ENCODE data around the gene DNAH6.
"Not testable (repeated sequence)": the region's sequence is repeated elsewhere in the genome, so short reads cannot be mapped to it uniquely, and the experiment has no call there.

DNAH6 gene

GRCh38 chr2:84865181-84865783, 349.0 kb downstream of the DNAH6 start:
- TF ChIP-seq CTCF (IDR thresholded peaks at IDR 0.05; ENCODE audit: extremely low read depth, missing control alignments), result peak; percentile 26
- DNase-seq (ENCODE audit: low spot score), result peak; percentile 53

DNA sequence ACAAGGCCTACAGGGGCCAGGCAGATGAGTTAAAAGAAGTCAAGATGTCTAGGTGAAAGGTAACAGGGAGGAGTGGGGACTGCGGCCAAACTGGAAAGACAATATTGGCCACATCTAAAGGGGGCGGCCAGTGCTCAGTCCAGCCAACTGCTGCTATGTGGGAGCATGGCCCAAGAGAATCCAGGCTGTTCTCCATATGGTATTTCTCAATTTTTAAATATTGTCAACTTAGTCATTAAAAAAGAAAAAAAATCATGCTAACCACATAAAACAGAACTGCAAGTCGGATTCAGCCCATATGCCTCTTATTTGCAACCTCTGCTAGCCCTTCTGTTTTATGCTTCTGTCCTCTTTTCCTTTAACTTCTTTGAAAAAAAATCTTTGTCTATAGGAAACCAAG, 349.8 kb downstream of the DNAH6 start:
- TF ChIP-seq CTCF (IDR thresholded peaks at IDR 0.05; ENCODE audit: extremely low read depth, missing control alignments), result no peak
- DNase-seq (ENCODE audit: low spot score), result no peak

GRCh38 chr2:84868327-84868726, 352.0 kb downstream of the DNAH6 start:
- DNase-seq (ENCODE audit: low spot score), result not testable (repeated sequence)
